ENCODE data around the gene HIVEP2. TPM values are rescaled to one million over a fixed set of nuclear protein-coding genes. Genes with fewer than 3 reads are reported as not detected.

HIVEP2 gene
- total RNA-seq, 1 experiment from 2014 or later = 4.2 TPM

- no peak overlapping the region for H3K14ac ChIP-seq (ENCODE audit: insufficient read depth, low read length)
- no peak overlapping the region for H3K56ac ChIP-seq (ENCODE audit: insufficient read length, low read depth, low read length)
- H3K23ac ChIP-seq (ENCODE audit: insufficient read length, low read depth, low read length) = no peak overlapping the region
- H2BK12ac ChIP-seq (ENCODE audit: insufficient read length, low read depth, low read length) = no peak overlapping the region
- H2BK120ac ChIP-seq (ENCODE audit: low read depth, low read length, poor library complexity, severe bottlenecking) = no peak overlapping the region
- no peaks in the 10 kb centered on the region for H3K9me3 ChIP-seq (ENCODE audit: control insufficient read depth, low read depth, low read length)
- no peaks in the 10 kb centered on the region for H3K4me1 Mint-ChIP-seq
- H3K27me3 Mint-ChIP-seq (ENCODE audit: low read depth) = no peaks in the 10 kb centered on the region
- no CpG with 5 or more reads among the region's 6 CpGs for WGBS (ENCODE audit: extremely low coverage, insufficient read length, low lambda C conversion rate)
- no peak overlapping the region for H3T11ph ChIP-seq (ENCODE audit: low read length)
- H3K79me2 ChIP-seq (ENCODE audit: insufficient read depth, low read length) = no peaks in the 10 kb centered on the region
- no peak overlapping the region for H4K8ac ChIP-seq (replicated peaks; ENCODE audit: insufficient read length, low read depth, low read length)
- H2BK20ac ChIP-seq (ENCODE audit: low read depth, low read length, poor library complexity, severe bottlenecking) = no peak overlapping the region
- no peak overlapping the region for H3K4me3 Mint-ChIP-seq
- H2AK5ac ChIP-seq (ENCODE audit: insufficient read length, low read length) = no peak overlapping the region
- H2AFZ ChIP-seq (ENCODE audit: low read length) = no peak overlapping the region
- H2BK5ac ChIP-seq (ENCODE audit: insufficient read length, low read length) = no peak overlapping the region
- no peak overlapping the region for H3K9ac ChIP-seq (ENCODE audit: extremely low read depth, insufficient read length, low read length)
- H3K23me2 ChIP-seq (ENCODE audit: insufficient read length, low read depth, low read length, poor library complexity, severe bottlenecking) = no peaks in the 10 kb centered on the region
- H4K5ac ChIP-seq (ENCODE audit: insufficient read length, low read depth, low read length) = no peak overlapping the region
- H3K18ac ChIP-seq (ENCODE audit: insufficient read length, low read depth, low read length) = no peak overlapping the region
- H3K4me2 ChIP-seq (ENCODE audit: insufficient read depth, insufficient read length, low read length) = no peak overlapping the region
- H2BK15ac ChIP-seq (ENCODE audit: low read depth, low read length) = no peak overlapping the region
- H3K79me1 ChIP-seq (ENCODE audit: insufficient read depth, low read depth, low read length, poor library complexity, severe bottlenecking) = no peaks in the 10 kb centered on the region
- H3K27ac ChIP-seq (ENCODE audit: insufficient read length, low read depth, low read length) = no peak overlapping the region
- H3K27me3 ChIP-seq (ENCODE audit: insufficient read depth, low read length) = no peaks in the 10 kb centered on the region
- H3K9me3 Mint-ChIP-seq = no peaks in the 10 kb centered on the region
- H3K4me1 ChIP-seq (ENCODE audit: insufficient read depth, low read length) = no peaks in the 10 kb centered on the region
- no peaks in the 10 kb centered on the region for H4K20me1 ChIP-seq (ENCODE audit: control insufficient read depth, insufficient read depth, insufficient read length)
- H3K36me3 Mint-ChIP-seq (ENCODE audit: insufficient read depth in 1 of 3, low read depth in 3 of 3) = no peaks in the 10 kb centered on the region
- no peak for DNase-seq
- H3K27ac Mint-ChIP-seq = peak overlapping the region in 2 of 3 experiments; percentile 19 to 50; a peak in 1 of 7 replicates
- H4K91ac ChIP-seq (ENCODE audit: insufficient read length, low read depth, low read length) = no peak overlapping the region
- TF ChIP-seq CTCF (conservative IDR thresholded peaks at IDR 0.05) = no peak
- no peak overlapping the region for H3K4ac ChIP-seq (ENCODE audit: low read depth, low read length)
Measured at GRCh38 chr6:142830807-142831206, 114.2 kb downstream of the HIVEP2 start.
